Measurements from ENCODE around the gene DFFB.

The DFFB gene

GRCh38 chr1:3926956-3927355 is 69.7 kb downstream of the DFFB start:
- no peak for DNase-seq (ENCODE audit: low spot score)

GRCh38 chr1:3928586-3928985 is 71.3 kb downstream of the DFFB start:
- DNase-seq (ENCODE audit: low spot score) = no peak

- DNase-seq (ENCODE audit: low spot score) = no peak
Observed at GRCh38 chr1:3929126-3929525, 71.8 kb downstream of the DFFB start.

GRCh38 chr1:3930301-3931006 is 73.2 kb downstream of the DFFB start:
- DNase-seq (ENCODE audit: low spot score) = no peak

GRCh38 chr1:3931007-3931912 is 74.0 kb downstream of the DFFB start:
- DNase-seq (ENCODE audit: low spot score) = no peak

GRCh38 chr1:3932156-3932919 is 75.1 kb downstream of the DFFB start:
- DNase-seq (ENCODE audit: low spot score) = no peak

Data from hematopoietic multipotent progenitor cell treated with erythropoietin and hydrocortisone succinate and interleukin-3 and kit ligand, for 15 days (in vitro differentiated cells).